ENCODE results near the gene ATF7.

The ATF7 gene

GRCh38 chr12:53561590-53561953 is 64.6 kb downstream of the ATF7 start:
- TF ChIP-seq, protein P1, sequence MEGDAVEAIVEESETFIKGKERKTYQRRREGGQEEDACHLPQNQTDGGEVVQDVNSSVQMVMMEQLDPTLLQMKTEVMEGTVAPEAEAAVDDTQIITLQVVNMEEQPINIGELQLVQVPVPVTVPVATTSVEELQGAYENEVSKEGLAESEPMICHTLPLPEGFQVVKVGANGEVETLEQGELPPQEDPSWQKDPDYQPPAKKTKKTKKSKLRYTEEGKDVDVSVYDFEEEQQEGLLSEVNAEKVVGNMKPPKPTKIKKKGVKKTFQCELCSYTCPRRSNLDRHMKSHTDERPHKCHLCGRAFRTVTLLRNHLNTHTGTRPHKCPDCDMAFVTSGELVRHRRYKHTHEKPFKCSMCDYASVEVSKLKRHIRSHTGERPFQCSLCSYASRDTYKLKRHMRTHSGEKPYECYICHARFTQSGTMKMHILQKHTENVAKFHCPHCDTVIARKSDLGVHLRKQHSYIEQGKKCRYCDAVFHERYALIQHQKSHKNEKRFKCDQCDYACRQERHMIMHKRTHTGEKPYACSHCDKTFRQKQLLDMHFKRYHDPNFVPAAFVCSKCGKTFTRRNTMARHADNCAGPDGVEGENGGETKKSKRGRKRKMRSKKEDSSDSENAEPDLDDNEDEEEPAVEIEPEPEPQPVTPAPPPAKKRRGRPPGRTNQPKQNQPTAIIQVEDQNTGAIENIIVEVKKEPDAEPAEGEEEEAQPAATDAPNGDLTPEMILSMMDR (IDR thresholded peaks at IDR 0.05; ENCODE audit: control insufficient read depth, extremely low read depth, insufficient read depth): no peak
- H3K4me3 ChIP-seq (ENCODE audit: low read depth, low read length): no peak overlapping the region
- peak; percentile 83 for DNase-seq (ENCODE audit: low read depth)

- TF ChIP-seq, protein P1 (IDR thresholded peaks at IDR 0.05; ENCODE audit: control insufficient read depth, extremely low read depth, insufficient read depth): no peak
- H3K4me3 ChIP-seq (ENCODE audit: low read depth, low read length): no peak overlapping the region
- no peak for DNase-seq (ENCODE audit: low read depth)
Measured at GRCh38 chr12:53560912-53561589, 65.1 kb downstream of the ATF7 start.

DNA sequence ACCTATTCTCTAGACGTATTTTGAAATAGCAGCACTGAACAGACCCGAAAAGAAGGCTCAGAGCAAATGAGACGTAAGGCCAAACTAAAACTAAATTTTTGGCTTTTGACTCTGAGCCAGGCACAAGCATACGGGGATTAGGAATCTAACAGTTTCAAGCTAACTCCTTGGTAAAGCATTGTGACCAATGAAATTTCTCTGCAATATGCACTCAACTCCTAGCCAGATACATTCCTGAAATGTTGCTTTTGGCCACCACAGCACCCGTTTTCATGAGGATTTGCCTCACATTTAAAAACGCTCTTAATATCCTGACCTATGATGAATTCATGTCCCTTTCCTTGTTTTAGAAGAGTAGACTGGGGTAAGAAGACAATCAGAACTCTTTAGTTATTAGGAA is 65.8 kb downstream of the ATF7 start:
- TF ChIP-seq, protein P1 (IDR thresholded peaks at IDR 0.05; ENCODE audit: control insufficient read depth, extremely low read depth, insufficient read depth): no peak
- no peak for DNase-seq (ENCODE audit: low read depth)
- no peak overlapping the region for H3K4me3 ChIP-seq (ENCODE audit: low read depth, low read length)

DNA sequence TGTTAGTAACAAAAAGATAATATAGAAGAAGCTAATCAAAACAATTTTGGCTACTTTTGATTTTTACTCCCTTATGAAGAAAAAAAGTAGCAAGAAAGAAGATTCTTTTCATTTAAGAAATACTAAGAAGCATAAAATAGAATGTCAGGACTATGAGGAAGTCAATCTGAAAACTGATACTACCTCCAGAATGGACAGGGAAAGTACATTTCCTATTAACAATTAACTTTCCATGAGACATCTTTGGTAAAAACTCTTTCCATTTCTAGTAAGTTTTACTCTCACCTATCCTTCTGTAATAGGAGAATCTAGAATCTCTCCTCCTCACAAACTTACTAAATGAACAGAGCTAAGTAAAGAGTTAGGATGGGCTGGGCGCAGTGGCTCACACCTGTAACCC is 67.6 kb downstream of the ATF7 start:
- no peak overlapping the region for H3K4me3 ChIP-seq (ENCODE audit: low read depth, low read length)
- no peak for DNase-seq (ENCODE audit: low read depth)
- TF ChIP-seq, protein P1 (IDR thresholded peaks at IDR 0.05; ENCODE audit: control insufficient read depth, extremely low read depth, insufficient read depth): no peak

DNA sequence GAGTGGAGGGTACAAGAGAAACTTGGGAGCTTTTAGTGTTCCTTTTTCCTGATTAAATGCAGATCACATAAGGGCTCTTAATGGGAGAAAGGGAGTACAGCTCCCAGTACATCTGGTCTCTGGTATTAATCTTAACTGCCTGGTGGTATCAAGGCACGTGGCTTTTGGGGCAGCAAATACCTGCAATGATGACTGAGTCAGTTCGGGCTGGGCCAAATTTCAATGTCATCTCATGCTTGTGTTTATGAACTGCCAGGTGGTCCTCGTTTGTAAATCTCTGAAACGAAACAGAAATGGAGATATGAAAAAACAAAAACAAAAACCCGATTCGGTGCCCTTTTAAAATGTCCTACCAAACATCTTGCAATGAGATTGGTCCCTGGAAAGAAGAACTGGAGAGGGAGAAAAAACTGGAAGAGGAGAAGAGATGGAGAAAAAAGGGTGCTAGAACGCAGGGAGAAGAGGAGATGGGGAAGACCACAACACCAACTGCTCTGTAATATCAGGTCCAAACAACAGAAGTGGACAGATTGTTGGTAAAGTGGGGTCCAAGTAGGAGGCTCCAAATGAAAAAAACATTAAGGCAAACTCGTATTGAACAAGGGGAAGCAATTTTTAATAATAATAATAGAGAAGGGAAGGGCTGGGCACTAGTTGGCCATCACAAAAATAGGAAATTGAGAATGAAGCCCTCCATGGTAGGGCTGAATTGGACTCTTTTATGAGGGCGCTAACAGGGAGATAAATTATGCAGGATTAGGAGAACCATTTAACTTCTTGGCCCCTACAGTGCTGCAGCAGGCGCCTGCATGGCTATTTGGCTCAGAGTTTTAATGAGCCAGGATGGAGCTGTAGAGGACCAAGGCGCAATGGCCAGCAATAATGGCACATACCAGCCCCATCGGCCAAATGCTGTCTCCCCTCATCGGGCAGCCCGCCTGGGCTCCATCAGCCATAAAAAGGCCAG is 73.5 kb downstream of the ATF7 start:
- no peak for DNase-seq (ENCODE audit: low read depth)
- H3K4me3 ChIP-seq (ENCODE audit: low read depth, low read length): no peak overlapping the region
- TF ChIP-seq, protein P1 (IDR thresholded peaks at IDR 0.05; ENCODE audit: control insufficient read depth, extremely low read depth, insufficient read depth): no peak

DNA sequence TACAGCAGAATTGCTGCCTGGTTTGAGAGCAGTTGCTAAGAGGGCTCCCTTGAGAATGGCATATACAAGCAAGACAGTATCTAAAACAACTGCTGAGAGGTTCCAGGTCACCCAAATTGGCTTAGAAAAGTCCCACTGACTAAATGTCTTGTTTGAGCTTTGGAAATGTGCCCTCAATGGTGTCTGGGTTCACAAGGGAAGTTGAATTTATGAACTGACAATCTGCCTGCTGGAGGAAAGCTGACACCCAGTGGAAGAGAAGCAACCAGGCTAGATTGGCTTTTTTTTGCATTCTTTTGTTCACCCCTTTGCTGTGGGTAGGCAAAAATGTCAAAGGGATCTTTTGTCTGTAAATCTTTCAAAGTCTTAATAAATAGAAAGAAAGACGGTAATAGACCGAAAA is 74.3 kb downstream of the ATF7 start:
- TF ChIP-seq, protein P1 (IDR thresholded peaks at IDR 0.05; ENCODE audit: control insufficient read depth, extremely low read depth, insufficient read depth): no peak
- no peak for DNase-seq (ENCODE audit: low read depth)
- H3K4me3 ChIP-seq (ENCODE audit: low read depth, low read length): no peak overlapping the region

All from LNCaP clone FGC (cell line).